Lower leg skin (tissue), 3 donors: ENCODE data around the gene FAM53B.

ENCODE experiments used
- CTCF ChIP-seq, 3 donors: fragments of 450-650 bp; IDR thresholded peaks; one replicate each; pipeline ENCODE4 v1.5.1; 2016; ENCODE audit warnings: antibody characterized with exemption in 3 of 3, mild to moderate bottlenecking in 3 of 3, moderate library complexity in 2 of 3
- POLR2A ChIP-seq, 2 donors: fragments of 450-650 bp; IDR thresholded peaks; one replicate each; pipeline ENCODE4 v1.6.1; 2016 to 2017; ENCODE audit warnings: antibody characterized with exemption in 2 of 2, mild to moderate bottlenecking in 1 of 2, moderate library complexity in 1 of 2

- TF ChIP-seq CTCF (IDR thresholded peaks at IDR 0.05): no peak
- TF ChIP-seq POLR2A (IDR thresholded peaks at IDR 0.05): no peak
Observed at GRCh38 chr10:124698545-124699469, 45.4 kb downstream of the FAM53B start.
